Measurements from ENCODE around the gene PLEKHG1.

PLEKHG1 gene

DNA sequence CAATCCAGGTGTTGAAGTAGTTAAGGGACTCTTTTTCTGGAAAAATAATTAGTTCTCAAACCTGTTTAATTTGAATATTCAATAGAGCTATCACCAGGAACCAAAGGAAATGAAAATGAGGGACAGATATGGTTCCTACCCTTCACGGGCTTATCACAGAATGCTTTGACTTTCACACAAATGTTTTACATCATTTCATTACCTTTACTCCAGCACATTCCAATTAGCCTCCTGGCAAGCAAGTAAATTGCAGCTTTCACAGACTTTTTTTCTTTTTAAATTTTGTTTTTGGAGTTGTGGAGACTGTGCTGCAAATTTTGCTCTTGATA, 35.2 kb downstream of the PLEKHG1 start:
- Histone ChIP-seq H3K9me3 (ENCODE audit: control insufficient read depth, insufficient read depth, low read length) (no peaks in the 10 kb centered on the region), H3K4me3 (ENCODE audit: low read depth, low read length) (no peak overlapping the region), H3K9ac (ENCODE audit: low read depth, low read length) (no peak overlapping the region), H3K27me3 (ENCODE audit: control insufficient read depth, insufficient read depth, low read length) (no peaks in the 10 kb centered on the region), H3K4me1 (ENCODE audit: control insufficient read depth, insufficient read depth, low read length) (no peaks in the 10 kb centered on the region), H3K36me3 (ENCODE audit: control insufficient read depth, insufficient read depth, low read length) (no peaks in the 10 kb centered on the region)

DNA sequence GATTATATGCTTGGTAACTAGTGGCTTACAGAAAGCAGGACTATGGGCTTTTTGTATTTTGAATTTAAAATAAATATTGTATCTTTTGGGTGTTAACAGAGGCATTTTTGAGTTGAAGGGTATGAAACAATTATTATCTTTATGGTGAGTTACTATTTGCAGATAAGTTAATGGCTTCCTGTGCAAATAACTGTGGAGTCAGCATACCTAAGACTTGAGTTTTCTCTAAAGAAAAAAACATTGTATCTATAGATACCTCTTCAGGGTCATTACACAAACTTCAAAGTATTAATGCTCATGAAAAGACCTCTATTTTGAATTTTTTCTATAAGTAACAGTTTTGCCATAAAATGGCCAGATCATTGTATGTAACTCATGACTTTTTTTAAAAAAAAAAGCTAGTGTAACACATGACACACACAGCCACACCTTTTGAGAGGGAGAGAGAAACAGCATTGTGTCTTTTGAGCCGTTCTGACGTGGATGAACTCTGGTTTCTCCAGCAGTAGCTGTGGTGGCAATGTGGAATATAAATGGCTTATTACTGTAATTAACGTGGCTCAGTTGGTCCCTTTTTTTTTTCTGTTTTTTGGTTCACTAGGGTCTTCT, 36.3 kb downstream of the PLEKHG1 start:
- Histone ChIP-seq H3K36me3 (ENCODE audit: control insufficient read depth, insufficient read depth, low read length) (no peaks in the 10 kb centered on the region), H3K9me3 (ENCODE audit: control insufficient read depth, insufficient read depth, low read length) (no peaks in the 10 kb centered on the region), H3K4me3 (ENCODE audit: low read depth, low read length) (no peak overlapping the region), H3K9ac (ENCODE audit: low read depth, low read length) (no peak overlapping the region), H3K27me3 (ENCODE audit: control insufficient read depth, insufficient read depth, low read length) (no peaks in the 10 kb centered on the region), H3K4me1 (ENCODE audit: control insufficient read depth, insufficient read depth, low read length) (no peaks in the 10 kb centered on the region)

DNA sequence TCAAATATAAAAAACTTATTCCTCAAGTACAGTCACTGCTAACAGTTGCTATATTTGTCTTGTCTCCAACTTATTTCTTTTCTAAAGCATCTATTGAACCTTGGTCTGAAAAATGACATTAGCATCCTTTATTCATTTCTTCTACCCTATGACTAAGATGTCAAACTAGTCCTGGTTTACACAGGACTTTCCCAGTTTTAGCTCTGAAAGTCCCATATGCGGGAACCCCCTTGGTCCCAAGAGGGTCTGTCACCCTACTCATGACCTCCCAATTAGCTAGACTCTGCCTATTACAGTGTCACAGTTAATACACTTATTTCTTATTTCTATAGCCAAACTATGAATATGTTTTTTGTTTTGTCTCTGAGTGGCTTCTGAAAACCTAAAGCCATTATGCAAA, 37.1 kb downstream of the PLEKHG1 start:
- Histone ChIP-seq H3K36me3 (ENCODE audit: control insufficient read depth, insufficient read depth, low read length) (no peaks in the 10 kb centered on the region), H3K4me1 (ENCODE audit: control insufficient read depth, insufficient read depth, low read length) (no peaks in the 10 kb centered on the region), H3K9ac (ENCODE audit: low read depth, low read length) (no peak overlapping the region), H3K27me3 (ENCODE audit: control insufficient read depth, insufficient read depth, low read length) (no peaks in the 10 kb centered on the region), H3K9me3 (ENCODE audit: control insufficient read depth, insufficient read depth, low read length) (no peaks in the 10 kb centered on the region), H3K4me3 (ENCODE audit: low read depth, low read length) (no peak overlapping the region)

DNA sequence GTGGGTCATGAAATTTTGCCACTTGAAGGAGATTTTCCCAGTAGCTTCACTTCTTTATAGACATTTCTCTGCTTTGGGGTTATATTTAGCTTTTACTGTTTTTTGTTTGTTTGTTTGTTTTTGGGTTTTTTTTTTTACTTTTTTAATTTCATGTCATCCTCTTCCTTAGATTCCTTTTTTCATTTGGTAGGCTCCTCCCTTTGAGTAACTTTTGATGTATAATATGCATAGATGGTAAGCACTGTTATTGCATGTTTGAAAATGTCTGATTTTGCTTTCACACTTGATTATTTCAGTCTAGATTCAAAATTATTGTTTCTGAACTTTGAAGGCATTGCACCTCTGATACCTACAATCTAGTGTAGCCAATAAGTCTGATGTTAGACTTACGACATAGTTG, 37.6 kb downstream of the PLEKHG1 start:
- H3K9ac ChIP-seq (ENCODE audit: low read depth, low read length) = no peak overlapping the region
- no peaks in the 10 kb centered on the region for H3K36me3 ChIP-seq (ENCODE audit: control insufficient read depth, insufficient read depth, low read length)

DNA sequence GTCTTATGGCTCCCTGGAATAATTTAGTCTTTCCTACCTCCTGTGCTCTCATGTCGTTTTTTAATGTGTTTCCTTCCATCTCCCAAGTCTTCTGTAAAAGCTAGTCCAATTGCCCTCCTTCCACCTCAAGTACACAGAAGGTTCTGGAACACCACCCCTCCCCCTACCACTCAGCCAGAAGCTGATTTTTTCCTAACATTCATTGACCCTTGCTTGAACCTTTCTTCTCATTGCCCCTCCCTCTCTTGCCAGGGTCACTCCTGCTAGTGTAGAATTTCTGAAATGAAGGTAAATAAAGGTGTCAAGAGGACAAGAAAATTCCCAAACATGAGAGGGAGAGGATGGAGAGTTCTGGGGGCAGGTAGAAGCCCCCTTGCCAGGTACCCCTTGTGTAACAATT, 38.6 kb downstream of the PLEKHG1 start:
- Histone ChIP-seq H3K36me3 (ENCODE audit: control insufficient read depth, insufficient read depth, low read length) (no peaks in the 10 kb centered on the region), H3K4me1 (ENCODE audit: control insufficient read depth, insufficient read depth, low read length) (no peaks in the 10 kb centered on the region), H3K4me3 (ENCODE audit: low read depth, low read length) (no peak overlapping the region), H3K9me3 (ENCODE audit: control insufficient read depth, insufficient read depth, low read length) (no peaks in the 10 kb centered on the region), H3K9ac (ENCODE audit: low read depth, low read length) (no peak overlapping the region), H3K27me3 (ENCODE audit: control insufficient read depth, insufficient read depth, low read length) (no peaks in the 10 kb centered on the region)

More for the DNA sequence above, 37.6 kb downstream of the PLEKHG1 start:
- H3K27me3 ChIP-seq (ENCODE audit: control insufficient read depth, insufficient read depth, low read length) = no peaks in the 10 kb centered on the region
- no peaks in the 10 kb centered on the region for H3K9me3 ChIP-seq (ENCODE audit: control insufficient read depth, insufficient read depth, low read length)
- H3K4me3 ChIP-seq (ENCODE audit: low read depth, low read length) = no peak overlapping the region
- no peaks in the 10 kb centered on the region for H3K4me1 ChIP-seq (ENCODE audit: control insufficient read depth, insufficient read depth, low read length)

DNA sequence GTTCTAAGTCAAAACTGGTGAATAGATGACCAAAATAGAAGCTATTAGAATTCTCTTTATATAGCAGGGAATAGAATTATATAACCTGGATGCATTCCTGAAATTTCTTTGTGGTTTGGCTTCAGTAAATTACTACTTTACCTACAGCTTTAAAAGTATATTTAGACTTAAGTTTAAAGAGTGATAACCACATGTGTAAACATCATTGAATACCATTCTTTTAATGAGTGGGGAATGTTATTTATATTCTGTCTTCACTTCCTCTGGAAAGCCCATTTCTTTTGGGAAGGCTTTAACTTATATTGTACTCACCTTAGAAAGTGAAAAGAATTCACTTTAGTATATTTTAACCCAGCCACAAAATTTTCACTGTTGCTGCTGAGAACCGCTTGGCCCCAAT, 39.1 kb downstream of the PLEKHG1 start:
- H3K9ac ChIP-seq (ENCODE audit: low read depth, low read length) = no peak overlapping the region
- H3K4me1 ChIP-seq (ENCODE audit: control insufficient read depth, insufficient read depth, low read length) = no peaks in the 10 kb centered on the region
- no peaks in the 10 kb centered on the region for H3K9me3 ChIP-seq (ENCODE audit: control insufficient read depth, insufficient read depth, low read length)
- H3K36me3 ChIP-seq (ENCODE audit: control insufficient read depth, insufficient read depth, low read length) = no peaks in the 10 kb centered on the region
- no peak overlapping the region for H3K4me3 ChIP-seq (ENCODE audit: low read depth, low read length)
- no peaks in the 10 kb centered on the region for H3K27me3 ChIP-seq (ENCODE audit: control insufficient read depth, insufficient read depth, low read length)

DNA sequence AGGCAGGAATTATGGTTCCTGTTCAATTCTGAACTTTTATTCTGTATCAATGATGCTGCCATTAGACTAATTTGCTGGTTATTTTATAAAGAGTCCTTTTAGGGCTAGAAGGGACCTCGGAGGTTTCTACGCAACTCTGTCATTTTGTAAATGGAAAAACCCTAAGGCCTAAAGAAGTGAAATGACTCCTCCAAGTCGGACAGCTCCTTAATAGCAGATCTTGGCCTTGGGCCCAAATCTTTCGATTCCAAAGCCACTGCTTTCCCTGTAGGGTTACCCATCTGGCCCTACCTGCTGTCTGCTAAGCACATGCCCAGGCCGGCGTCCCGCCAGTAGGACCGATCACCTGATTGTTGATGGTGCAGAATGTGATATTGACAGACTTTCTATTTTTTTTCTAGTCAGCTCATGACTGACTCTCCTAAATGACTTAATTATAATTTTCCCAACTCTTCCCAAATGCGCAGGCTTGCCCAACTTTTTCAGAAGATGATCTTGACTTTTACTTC, 40.2 kb downstream of the PLEKHG1 start:
- Histone ChIP-seq H3K9ac (ENCODE audit: low read depth, low read length) (no peak overlapping the region), H3K36me3 (ENCODE audit: control insufficient read depth, insufficient read depth, low read length) (no peaks in the 10 kb centered on the region), H3K9me3 (ENCODE audit: control insufficient read depth, insufficient read depth, low read length) (no peaks in the 10 kb centered on the region), H3K4me1 (ENCODE audit: control insufficient read depth, insufficient read depth, low read length) (no peaks in the 10 kb centered on the region), H3K4me3 (ENCODE audit: low read depth, low read length) (no peak overlapping the region), H3K27me3 (ENCODE audit: control insufficient read depth, insufficient read depth, low read length) (no peaks in the 10 kb centered on the region)

DNA sequence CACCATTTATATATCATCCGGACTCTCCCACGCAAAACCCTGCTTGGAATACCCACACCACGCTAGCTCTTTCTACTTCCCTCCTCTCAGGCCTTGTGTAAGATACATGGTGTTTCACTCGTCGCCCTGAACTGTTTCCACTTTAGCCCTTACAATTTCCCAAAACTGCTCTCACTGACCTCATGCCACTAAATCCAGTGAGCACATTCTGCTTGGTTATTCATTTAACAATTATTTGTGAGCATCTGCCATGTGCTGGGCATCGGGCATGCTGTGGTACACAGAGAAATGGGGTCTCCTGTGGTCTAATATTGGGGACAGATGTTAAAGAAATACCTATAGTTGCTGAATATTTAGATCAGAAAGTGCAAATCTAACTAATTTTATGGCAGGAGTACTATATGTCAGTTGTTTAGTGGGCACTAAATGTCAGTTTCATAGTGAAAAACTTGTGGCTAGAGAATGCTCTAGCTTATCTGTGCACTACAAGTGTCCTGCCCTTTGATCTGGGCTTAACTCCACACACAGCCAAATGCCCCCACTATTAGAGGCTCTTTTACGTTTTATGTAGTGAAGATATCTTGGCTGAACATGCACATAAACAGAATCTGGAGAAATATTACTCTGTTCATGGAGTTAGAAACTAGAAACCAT, 41.0 kb downstream of the PLEKHG1 start:
- H3K9me3 ChIP-seq (ENCODE audit: control insufficient read depth, insufficient read depth, low read length) = no peaks in the 10 kb centered on the region
- H3K4me1 ChIP-seq (ENCODE audit: control insufficient read depth, insufficient read depth, low read length) = no peaks in the 10 kb centered on the region
- no peak overlapping the region for H3K4me3 ChIP-seq (ENCODE audit: low read depth, low read length)
- H3K27me3 ChIP-seq (ENCODE audit: control insufficient read depth, insufficient read depth, low read length) = no peaks in the 10 kb centered on the region
- H3K36me3 ChIP-seq (ENCODE audit: control insufficient read depth, insufficient read depth, low read length) = no peaks in the 10 kb centered on the region
- H3K9ac ChIP-seq (ENCODE audit: low read depth, low read length) = no peak overlapping the region

DNA sequence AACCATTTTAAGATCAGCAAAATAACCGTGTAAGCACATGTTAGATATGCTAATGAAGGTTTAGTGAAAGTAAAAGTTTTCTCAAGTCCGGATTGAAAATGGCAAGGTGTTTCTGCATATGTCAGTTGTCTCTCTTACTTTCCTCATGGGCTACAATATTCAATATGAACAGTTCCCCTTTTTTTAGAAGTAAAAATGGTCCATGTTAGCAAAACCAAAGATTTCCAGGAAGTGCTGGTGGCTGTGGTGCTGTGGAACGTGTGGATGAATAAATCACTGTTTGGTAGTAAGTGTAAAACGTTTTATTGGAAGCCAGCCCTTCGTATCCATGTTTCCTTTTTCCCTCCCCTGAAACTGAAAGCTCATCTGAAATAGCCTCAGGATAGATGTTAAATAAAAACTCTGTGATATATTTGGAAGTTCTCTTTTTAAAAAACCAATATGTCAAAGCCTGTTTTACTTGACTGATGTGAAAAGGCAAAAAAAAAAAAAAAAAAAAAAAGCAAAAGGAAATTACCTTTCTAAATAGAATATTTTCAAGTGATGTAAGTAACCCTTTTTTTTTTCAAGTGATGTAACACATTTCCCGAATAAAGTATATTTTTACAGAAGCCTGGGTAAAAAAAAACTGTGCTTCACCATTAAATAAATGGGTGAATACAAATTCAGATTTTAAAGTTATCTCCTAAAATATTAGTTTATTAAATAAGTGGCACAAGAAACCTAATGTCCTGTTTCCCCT, 41.9 kb downstream of the PLEKHG1 start:
- Histone ChIP-seq H3K4me3 (ENCODE audit: low read depth, low read length) (no peak overlapping the region), H3K9me3 (ENCODE audit: control insufficient read depth, insufficient read depth, low read length) (no peaks in the 10 kb centered on the region), H3K4me1 (ENCODE audit: control insufficient read depth, insufficient read depth, low read length) (no peaks in the 10 kb centered on the region), H3K27me3 (ENCODE audit: control insufficient read depth, insufficient read depth, low read length) (no peaks in the 10 kb centered on the region), H3K9ac (ENCODE audit: low read depth, low read length) (no peak overlapping the region), H3K36me3 (ENCODE audit: control insufficient read depth, insufficient read depth, low read length) (no peaks in the 10 kb centered on the region)

DNA sequence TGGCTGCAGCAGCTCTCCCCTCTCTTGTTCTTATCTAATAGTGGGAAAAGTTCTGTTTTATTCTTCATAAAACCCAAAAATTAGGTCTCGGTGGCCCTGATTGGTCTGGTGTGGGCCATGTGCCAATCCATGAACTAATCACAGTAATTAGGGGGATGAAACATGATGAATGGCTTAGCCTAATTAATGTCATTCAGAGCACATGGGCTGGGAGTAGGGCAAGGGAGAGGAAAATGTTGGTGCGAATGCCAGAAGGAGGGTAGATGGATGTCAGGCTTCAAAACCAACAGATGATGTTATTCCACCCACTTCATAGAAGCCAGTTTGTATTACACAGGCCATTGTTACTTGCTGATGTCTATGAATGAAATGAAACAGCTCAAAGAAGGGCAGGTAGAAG, 46.5 kb downstream of the PLEKHG1 start:
- no peak overlapping the region for H3K4me3 ChIP-seq (ENCODE audit: low read depth, low read length)
- no peaks in the 10 kb centered on the region for H3K9me3 ChIP-seq (ENCODE audit: control insufficient read depth, insufficient read depth, low read length)
- H3K9ac ChIP-seq (ENCODE audit: low read depth, low read length) = no peak overlapping the region

DNA sequence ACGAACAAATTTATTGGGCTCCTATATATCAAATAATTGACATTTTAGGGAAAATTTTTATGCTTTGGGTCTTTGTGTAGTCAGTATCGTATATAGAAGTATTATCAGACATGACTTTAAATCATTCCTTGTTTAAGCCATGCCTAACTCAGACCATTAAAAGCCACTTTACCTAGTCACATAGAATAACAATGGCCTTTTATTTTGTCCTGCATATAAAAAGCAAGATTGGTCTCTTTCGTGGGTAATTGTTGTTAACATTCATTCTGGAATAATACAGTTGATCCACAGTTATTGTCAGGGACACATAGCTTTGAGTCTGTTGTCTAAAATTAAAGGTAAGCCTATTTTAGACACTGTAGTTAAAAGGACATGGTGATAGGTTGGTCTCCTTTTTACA, 47.4 kb downstream of the PLEKHG1 start:
- Histone ChIP-seq H3K9me3 (ENCODE audit: control insufficient read depth, insufficient read depth, low read length) (no peaks in the 10 kb centered on the region), H3K9ac (ENCODE audit: low read depth, low read length) (no peak overlapping the region), H3K27me3 (ENCODE audit: control insufficient read depth, insufficient read depth, low read length) (no peaks in the 10 kb centered on the region), H3K4me3 (ENCODE audit: low read depth, low read length) (no peak overlapping the region), H3K4me1 (ENCODE audit: control insufficient read depth, insufficient read depth, low read length) (peaks cover 6% of the 10 kb centered on the region), H3K36me3 (ENCODE audit: control insufficient read depth, insufficient read depth, low read length) (no peaks in the 10 kb centered on the region)

More for the DNA sequence above, 46.5 kb downstream of the PLEKHG1 start:
- H3K36me3 ChIP-seq (ENCODE audit: control insufficient read depth, insufficient read depth, low read length) = no peaks in the 10 kb centered on the region
- no peaks in the 10 kb centered on the region for H3K27me3 ChIP-seq (ENCODE audit: control insufficient read depth, insufficient read depth, low read length)
- H3K4me1 ChIP-seq (ENCODE audit: control insufficient read depth, insufficient read depth, low read length) = peaks cover 6% of the 10 kb centered on the region
